VCaP (cell line): ENCODE measurements around the gene TUBB1.

Source experiments
- H3K27ac ChIP-seq: fragments of 450-650 bp; 2 replicates; pipeline ENCODE4 v1.5.1; 2017
- CTCF ChIP-seq: fragments of 450-650 bp; conservative IDR thresholded peaks from 2 replicates; pipeline ENCODE4 v1.5.1; 2017; ENCODE audit warnings: mild to moderate bottlenecking, moderate library complexity

Gene TUBB1

GRCh38 chr20:58997141-58997770 is 22.0 kb upstream of the TUBB1 start:
- TF ChIP-seq CTCF, result no peak
- H3K27ac ChIP-seq, result no peak overlapping the region

GRCh38 chr20:58998656-58999055 is 20.6 kb upstream of the TUBB1 start:
- H3K27ac ChIP-seq, result no peak overlapping the region
- TF ChIP-seq CTCF, result no peak

- no peak overlapping the region for H3K27ac ChIP-seq
- no peak for TF ChIP-seq CTCF
Observed at GRCh38 chr20:59000326-59000725, 18.9 kb upstream of the TUBB1 start.

- no peak for TF ChIP-seq CTCF
- no peak overlapping the region for H3K27ac ChIP-seq
Observed at GRCh38 chr20:59001068-59001448, 18.2 kb upstream of the TUBB1 start.

- no peak overlapping the region for H3K27ac ChIP-seq
- no peak for TF ChIP-seq CTCF
Observed at GRCh38 chr20:59001449-59002171, 17.6 kb upstream of the TUBB1 start.

- H3K27ac ChIP-seq, result no peak overlapping the region
- TF ChIP-seq CTCF, result no peak
Observed at GRCh38 chr20:59002388-59002787, 16.8 kb upstream of the TUBB1 start.

- TF ChIP-seq CTCF, result no peak
- no peak overlapping the region for H3K27ac ChIP-seq
Observed at GRCh38 chr20:59002874-59003399, 16.3 kb upstream of the TUBB1 start.
